ENCODE data around the gene RASGEF1C. TPM values are rescaled to one million over a fixed set of nuclear protein-coding genes. Genes with fewer than 3 reads are reported as not detected.

RASGEF1C gene
- total and polyA plus RNA-seq, 2 of the 13 experiments (the other 11 are each of a cell fraction or from before 2014, with no cell fraction given) = not detected

DNA sequence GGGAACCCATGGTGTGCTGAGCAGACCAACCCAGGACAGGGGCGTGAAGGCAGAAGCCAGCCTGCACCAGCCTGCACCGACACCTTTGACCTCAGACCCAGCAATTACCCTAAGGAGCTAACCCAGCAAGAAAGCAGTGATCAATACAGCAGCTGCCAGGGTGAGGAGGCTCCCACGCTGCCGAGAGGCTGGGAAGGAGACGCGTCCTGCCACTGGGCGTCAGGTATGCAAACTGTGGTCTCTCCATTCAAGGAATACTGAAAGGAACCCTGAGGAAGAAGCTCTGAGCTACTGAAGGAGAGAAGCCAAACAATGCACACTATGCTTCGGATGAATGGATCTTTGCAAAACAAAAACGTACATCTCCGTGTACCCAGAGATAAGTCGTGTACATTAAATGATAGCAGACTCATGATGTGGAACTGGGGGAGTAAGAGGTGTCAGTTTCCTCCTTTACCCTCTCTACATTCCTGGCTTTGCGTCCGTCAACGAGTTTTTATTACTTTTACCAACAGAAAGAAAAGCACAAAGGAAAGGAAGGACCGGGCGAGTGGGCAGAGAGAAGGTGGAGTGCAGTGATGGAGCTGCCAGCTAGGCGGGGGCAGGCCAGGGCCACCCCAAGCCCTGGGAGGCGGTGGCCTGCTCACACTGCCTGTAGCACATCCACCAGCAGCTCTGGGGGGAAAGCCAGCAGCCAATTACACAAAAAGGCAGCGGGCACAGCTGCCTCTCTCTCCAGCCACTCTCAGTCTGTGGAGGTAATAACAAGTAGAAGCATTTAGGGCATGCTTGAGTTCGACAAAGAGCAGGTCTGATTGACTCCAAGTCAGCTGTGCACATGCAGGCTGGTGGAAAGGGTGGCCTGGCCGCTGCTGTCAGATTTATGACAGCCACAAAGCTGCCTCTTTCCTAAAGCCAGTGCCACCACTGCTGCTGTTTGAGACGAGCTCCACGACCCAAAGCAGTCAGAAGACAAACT lies 29.3 kb downstream of the RASGEF1C start:
- FAIRE-seq (no peak), DNase-seq (ENCODE audit: low spot score) (no peak), ATAC-seq (no peak)
- in situ Hi-C loops (cut with HindIII; ENCODE audit: extremely low pct_ligation_motif_present, low pct_unique_long_range_greater_than_20kb) = no loop called here
- 36% methylated on average over 18 of the region's 23 CpGs for WGBS (ENCODE audit: low lambda C conversion rate)
- Histone ChIP-seq H3K27me3 (ENCODE audit: control insufficient read depth in 1 of 2, insufficient read depth in 2 of 2, low read length in 2 of 2) (peaks cover 5 to 36% of the 10 kb centered on the region in 2 experiments; a peak in 2 of 5 replicates), H3K4me2 (ENCODE audit: low read depth, low read length) (no peak overlapping the region), H3K9me3 (ENCODE audit: low read length) (no peaks in the 10 kb centered on the region), H2AFZ (ENCODE audit: low read length) (no peak overlapping the region), H3K9ac (ENCODE audit: insufficient read depth, low read depth, low read length) (no peak overlapping the region), H3K27ac (ENCODE audit: extremely low read length, insufficient read depth, low read length) (no peak overlapping the region), H3K4me3 (replicated peaks in 1 of 3; ENCODE audit: insufficient read depth in 1 of 3, low read depth in 2 of 3, low read length in 3 of 3) (no peak overlapping the region), H3K36me3 (replicated peaks in 1 of 2; ENCODE audit: control insufficient read depth in 1 of 2, insufficient read depth in 2 of 2, low read length in 2 of 2) (no peaks in the 10 kb centered on the region), H3K79me2 (ENCODE audit: insufficient read depth, low read length) (no peaks in the 10 kb centered on the region), H3K4me1 (ENCODE audit: insufficient read depth, low read length) (peaks cover 13% of the 10 kb centered on the region), H4K20me1 (ENCODE audit: insufficient read depth, low read length) (no peaks in the 10 kb centered on the region)
- ChIA-PET CTCF (ENCODE audit: low intra/inter-chr PET ratio, low total read pairs) (no interaction called here), POLR2A (no interaction called here)
- BruUV-seq (replicated peaks) = no TSS peak
- intact Hi-C loops (cut with micrococcal nuclease; ENCODE audit: unreplicated experiment) = loop anchor here (1.0 to 5.0 kb wide), 2 partner anchors 48 to 708 kb away; no protein-coding TSS in a partner anchor
- TF ChIP-seq SNRNP70 (IDR thresholded peaks at IDR 0.05; ENCODE audit: low read depth, low read length) (no peak), ZSCAN9 (CRISPR knock-in tag; IDR thresholded peaks at IDR 0.05; ENCODE audit: borderline replicate concordance) (no peak), ZNF7 (CRISPR knock-in tag; IDR thresholded peaks at IDR 0.05) (no peak), RXRB (CRISPR knock-in tag; IDR thresholded peaks at IDR 0.05; ENCODE audit: borderline replicate concordance) (no peak), TRIM24 (CRISPR knock-in tag; IDR thresholded peaks at IDR 0.05) (no peak), ATM (IDR thresholded peaks at IDR 0.05; ENCODE audit: borderline replicate concordance) (no peak), NFIB (CRISPR knock-in tag; IDR thresholded peaks at IDR 0.05; ENCODE audit: borderline replicate concordance) (no peak)
- TF ChIP-seq, protein P1, sequence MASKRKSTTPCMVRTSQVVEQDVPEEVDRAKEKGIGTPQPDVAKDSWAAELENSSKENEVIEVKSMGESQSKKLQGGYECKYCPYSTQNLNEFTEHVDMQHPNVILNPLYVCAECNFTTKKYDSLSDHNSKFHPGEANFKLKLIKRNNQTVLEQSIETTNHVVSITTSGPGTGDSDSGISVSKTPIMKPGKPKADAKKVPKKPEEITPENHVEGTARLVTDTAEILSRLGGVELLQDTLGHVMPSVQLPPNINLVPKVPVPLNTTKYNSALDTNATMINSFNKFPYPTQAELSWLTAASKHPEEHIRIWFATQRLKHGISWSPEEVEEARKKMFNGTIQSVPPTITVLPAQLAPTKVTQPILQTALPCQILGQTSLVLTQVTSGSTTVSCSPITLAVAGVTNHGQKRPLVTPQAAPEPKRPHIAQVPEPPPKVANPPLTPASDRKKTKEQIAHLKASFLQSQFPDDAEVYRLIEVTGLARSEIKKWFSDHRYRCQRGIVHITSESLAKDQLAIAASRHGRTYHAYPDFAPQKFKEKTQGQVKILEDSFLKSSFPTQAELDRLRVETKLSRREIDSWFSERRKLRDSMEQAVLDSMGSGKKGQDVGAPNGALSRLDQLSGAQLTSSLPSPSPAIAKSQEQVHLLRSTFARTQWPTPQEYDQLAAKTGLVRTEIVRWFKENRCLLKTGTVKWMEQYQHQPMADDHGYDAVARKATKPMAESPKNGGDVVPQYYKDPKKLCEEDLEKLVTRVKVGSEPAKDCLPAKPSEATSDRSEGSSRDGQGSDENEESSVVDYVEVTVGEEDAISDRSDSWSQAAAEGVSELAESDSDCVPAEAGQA (IDR thresholded peaks at IDR 0.05; ENCODE audit: low read depth) = no peak
- TF ChIP-seq, protein P1 (CRISPR knock-in tag; IDR thresholded peaks at IDR 0.05; ENCODE audit: borderline replicate concordance) = no peak
